GM18951 (cell line): ENCODE measurements around the gene ASB7.

Source experiments
- POLR2A ChIP-seq: IDR thresholded peaks from 4 replicates; pipeline ENCODE4 v1.6.1; 2011; ENCODE audit warnings: mild to moderate bottlenecking; ENCODE audit not compliant: insufficient read length, insufficient read depth; ENCODE audit errors: extremely low read depth
- in situ Hi-C: fragments of 300-500 bp; cut with MboI; formaldehyde crosslinking; loops from one replicate; pipeline ENCODE4 v1.12.0; 2022; ENCODE audit warnings: low sequenced_read_pairs, mixed read lengths, inconsistent platforms; ENCODE audit not compliant: unreplicated experiment

The ASB7 gene

DNA sequence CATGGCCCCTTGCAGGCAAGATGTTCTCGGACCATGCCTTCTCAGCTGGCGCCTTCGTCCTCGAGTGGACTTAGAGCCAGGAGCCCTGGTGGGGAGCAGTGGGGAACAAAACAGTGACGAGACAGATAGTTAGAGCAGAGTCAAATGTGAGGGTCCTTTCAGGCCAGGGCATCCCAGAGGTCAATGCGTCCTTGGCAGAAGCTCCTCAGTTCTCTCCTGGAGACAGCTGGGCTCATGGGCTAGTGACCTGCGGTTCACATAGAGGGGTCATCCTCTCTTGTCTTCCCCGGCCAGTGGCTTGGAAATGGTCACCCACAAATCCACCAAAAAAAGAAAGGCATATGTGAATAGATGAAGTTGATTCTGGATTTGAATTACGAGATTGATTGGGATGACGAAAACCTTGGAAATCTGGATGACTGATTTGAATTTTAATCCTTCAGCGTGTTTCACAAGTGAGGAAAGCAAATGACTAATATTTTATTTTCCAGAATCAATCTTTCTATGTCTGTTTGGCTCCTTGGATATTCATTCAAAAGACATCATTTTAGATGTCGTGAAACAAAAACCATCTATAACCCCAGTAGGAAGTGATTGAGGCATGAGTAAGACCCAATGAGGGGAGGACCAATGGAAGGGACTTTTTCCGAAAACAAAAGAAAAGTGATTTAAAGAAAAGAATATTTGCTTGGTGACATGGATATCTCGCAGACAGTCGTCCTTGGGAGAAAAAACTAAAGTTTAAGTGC is 84.5 kb downstream of the ASB7 start:
- TF ChIP-seq POLR2A, result no peak
- in situ Hi-C loops, result no loop called here

DNA sequence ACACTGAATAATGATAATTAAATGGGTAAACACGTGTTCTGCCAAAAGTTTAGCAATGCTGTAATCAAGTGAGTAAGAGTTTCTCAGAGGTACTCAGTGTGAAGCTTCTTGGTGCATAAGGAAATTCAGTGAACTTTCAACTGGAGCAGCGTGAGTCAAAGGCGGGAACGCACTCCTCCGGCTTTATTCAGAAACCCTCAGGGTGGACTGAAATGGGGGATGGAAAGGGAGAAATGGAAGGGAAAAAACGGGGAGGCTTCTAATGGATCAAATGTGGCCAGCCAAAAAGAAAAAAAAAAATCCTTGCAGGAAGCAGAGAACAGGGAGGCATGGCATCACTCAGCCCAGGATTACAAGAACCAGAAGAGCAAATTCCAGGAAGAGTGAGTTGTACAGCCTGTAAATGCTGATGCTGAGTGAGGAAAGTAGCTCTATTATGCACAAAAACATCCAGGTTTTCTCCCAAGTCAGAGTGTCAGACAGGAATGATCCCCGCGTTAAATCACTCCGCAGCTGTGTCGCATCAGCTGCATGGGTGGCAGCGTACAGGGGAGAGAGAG is 85.3 kb downstream of the ASB7 start:
- in situ Hi-C loops, result no loop called here

DNA sequence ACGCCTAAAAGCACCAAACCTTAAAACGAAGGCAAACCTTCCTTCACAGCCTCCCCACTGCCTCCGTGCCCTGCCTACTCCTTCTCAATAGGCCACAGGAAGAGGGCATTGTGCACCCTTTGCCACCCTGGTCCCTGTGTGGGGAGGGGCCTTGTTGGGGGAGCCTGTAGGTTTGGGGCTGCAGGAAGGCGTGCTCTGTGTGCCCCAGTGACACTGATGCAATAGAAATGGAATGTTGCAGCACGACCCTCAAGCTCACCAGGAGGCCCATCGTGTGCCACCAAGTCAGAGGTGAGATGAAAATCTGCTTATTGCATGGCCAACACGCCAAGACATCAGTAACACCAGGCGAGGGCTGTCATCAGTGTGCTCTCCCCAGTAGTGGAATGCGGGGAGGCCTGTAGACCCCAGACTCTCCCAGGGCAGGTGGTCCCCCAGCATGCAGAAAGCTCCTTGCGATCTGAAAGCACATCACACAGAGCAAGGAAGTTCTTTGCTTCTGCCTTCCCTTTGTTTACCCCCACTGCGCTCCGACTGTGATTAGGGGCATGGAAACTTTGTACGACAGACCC is 86.2 kb downstream of the ASB7 start:
- TF ChIP-seq POLR2A, result no peak
- in situ Hi-C loops, result no loop called here

More for the DNA sequence above, 85.3 kb downstream of the ASB7 start:
- no peak for TF ChIP-seq POLR2A

DNA sequence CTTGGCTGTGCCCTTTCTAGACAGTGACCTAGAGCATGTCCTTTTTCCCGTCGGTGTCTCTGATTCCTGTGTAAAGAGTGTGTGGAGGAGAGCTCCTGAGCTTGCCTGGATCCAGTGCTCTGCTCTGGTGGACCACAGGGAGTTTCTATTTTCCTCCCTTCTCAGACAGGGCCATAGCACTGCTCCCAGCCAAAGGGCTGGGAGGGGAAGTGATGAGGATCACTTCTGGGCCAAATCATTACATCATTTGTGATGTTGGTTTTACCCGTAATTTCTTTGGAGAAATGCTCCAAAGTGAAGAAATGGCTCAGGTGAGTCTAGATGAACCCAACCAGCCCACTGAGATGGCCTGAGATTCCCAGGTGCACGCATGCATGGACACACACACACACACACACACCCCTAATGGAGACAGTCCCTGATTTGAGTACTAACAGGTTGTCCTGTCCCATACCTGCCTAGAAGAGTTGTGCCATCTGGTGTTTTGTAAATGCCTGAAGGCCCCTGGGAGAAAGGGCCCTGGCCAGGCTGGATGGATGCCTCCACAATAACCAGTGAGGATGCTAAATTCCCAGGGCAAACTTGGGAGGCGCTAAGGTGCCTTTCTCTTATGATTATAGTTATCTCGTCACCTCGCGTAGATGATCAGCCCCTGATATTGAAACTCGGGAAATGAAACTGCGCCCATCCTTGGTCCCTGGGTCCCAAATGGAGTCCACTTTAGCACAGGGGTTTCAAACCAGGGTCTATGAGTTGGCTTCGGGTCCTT is 86.9 kb downstream of the ASB7 start:
- in situ Hi-C loops, result no loop called here
- no peak for TF ChIP-seq POLR2A

DNA sequence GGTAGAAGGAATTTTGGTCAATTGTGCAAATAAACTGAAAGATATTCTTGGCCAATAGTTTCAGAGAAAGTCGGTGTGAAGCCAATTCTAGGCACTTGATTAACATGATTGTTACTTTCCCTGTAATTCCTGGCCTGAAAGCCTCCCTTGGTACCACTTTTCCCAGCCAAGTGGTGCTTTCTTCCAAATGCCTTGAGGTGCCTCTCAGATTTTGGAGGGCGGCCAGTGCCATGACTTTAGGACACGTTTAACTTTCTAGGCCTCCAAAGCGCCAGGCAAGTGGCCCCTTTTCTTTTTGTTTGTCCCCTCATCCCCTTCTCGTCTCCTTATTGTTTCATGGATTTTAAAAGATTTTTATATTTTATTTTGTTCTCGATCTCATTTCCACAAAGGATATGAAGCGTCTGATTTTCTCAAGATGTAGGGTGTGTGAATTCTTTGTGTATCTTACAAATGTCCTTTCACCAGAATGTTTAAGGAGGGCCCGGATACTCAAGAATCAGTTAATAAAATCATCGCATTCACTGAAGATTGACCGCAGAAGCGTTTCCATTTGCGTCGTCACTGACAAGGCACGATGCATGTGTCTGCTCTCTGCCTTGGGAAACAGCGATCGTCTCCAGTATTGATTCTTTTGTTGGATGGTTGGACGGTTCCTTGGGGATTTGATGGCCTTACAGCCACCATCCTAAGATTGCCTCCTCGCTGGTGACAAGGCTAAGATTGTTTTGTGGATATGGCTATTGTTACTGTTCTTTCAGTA is 87.8 kb downstream of the ASB7 start:
- TF ChIP-seq POLR2A, result no peak
- in situ Hi-C loops, result no loop called here

DNA sequence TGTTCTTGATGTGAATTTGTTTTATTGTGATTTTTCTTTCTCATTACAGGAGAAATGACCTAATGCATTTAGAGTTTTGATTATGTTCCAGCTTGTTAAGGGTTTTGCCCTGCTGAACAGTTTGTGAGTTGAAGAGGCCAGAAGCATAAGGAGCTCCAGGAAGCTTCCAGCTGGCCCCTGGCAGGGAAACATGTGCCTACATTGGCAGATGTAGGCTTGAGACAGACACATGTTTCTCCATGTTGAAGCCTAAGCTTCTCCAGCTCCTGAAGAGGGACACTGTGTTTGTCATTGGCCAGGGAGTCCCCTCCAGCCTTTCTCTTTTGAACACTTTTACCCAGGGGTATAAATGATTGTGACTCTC is 88.4 kb downstream of the ASB7 start:
- no peak for TF ChIP-seq POLR2A
- in situ Hi-C loops, result no loop called here

DNA sequence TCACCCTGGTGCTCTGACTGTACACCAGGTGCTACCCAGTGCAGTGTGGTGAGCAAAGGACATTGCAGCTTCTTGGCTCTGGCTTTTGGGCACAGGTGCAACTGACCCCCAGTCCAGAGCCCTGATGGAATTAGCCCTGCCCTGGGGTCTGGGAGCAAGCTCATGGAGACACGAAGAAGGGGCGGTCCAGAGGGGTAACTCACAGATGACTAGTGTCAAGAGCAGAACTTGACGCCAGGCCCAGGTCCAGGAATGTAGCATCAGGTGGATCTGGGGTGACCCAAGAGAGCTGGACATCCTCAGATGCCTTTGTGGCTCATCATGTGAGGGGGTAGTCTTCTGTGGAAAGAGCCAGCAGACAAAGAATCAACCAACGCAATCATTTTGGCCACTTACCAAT is 88.9 kb downstream of the ASB7 start:
- in situ Hi-C loops, result no loop called here
- no peak for TF ChIP-seq POLR2A

DNA sequence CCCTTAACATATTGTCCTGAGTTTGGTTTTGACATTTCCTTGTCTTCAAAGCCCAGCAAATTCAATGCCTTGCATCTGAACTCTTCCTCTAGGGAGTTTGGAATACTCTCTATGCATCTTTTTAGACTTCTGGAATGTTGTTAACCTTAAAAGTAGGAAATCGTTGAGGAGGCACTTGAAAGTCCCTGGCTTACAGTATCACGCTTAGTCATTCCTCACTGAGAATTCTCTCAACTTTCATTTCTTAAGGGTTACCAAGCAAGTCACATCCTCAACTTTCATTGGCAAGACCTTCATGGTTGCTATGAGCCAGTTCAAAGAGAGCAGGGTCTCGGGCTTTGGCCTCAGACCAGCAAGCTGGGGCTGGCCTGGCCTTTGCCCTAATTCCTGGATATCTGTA is 89.9 kb downstream of the ASB7 start:
- in situ Hi-C loops, result no loop called here
- no peak for TF ChIP-seq POLR2A

DNA sequence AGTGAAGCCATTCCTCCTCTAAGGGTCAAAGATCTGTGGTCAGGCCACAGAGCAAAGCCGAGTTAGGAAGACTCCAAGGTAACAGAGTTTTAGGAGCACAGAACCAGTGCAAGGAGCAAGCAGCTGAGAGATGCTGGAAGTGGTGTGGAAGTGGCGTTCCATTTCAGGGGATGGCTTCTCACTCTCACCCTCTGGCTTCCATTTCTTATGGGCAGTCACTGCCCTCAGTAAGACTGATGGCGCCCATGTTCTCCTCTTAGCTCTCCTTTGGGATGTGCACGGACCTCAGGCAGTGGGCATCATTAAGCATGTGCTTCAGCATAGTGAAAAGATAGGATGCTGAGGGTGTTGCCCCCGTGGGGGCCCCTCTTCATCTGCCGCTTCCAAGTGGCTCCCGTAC is 90.3 kb downstream of the ASB7 start:
- in situ Hi-C loops, result no loop called here

DNA sequence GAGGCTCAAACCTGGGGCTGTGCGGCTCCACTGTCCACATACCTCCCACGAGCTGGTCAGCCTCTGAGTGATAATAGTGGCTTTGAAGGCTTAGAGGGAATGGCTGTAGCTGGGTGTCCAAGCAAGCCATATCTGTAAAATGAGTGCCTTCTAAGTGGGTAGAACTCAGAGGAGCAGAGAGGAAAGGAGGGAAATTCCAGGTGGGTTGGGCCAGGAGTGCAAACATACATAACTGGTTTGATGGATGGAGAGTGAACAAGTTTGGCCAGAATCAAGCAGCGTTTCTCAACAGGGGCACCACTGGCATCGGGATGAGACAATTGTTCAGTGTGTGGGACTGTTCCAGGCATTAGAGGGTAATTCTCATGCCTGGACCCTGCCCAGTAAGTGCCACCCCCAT is 91.1 kb downstream of the ASB7 start:
- no peak for TF ChIP-seq POLR2A
- in situ Hi-C loops, result no loop called here

More for the DNA sequence above, 90.3 kb downstream of the ASB7 start:
- no peak for TF ChIP-seq POLR2A

DNA sequence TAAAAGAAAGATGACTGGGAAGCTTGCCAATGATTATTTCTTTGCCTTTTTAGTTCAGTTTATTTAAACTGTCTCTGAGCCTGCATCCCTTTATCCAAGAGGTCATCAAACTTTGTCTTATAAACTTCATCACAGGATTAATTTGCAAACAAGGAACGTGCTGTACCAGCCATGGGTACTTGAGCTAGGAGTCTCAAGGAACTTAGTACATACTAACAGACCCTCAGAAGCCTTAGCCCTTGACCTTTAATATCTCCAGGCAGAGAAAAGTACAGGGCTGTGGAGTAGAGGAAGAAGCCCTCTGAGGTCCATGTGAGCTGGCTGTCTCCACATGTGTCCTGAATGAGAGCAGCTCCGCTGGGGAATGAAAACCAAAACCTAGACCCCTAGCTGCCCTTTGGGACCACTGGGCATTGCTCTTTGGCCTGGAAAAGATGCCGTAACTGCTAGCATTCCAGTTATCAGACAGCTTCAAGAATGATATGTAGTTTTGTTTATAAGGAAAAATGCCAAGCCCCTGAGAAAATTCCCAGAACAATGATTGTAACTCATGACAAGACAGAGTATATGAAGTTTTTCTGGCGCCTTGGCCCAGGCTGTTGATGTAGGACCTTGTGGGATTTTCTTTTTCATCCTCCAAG is 92.1 kb downstream of the ASB7 start:
- TF ChIP-seq POLR2A, result no peak
- in situ Hi-C loops, result no loop called here

DNA sequence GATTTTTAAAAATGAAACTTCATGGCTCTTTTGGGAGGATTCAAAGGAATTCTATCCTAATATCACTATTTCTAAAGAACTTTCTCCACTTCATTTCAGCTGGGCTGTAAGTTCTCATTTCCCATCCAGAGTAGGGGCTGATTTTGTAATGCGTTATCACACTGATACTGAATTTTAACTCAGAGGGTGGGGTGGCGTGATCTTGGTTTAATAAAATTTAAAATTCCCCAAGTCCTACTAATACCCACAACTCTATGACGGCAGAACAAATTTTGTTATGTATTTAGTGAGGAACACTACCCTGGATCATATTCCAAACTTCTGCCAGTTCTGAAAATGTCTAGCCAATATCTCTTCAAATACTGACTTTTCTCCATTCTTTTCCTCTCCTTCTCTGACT is 92.7 kb downstream of the ASB7 start:
- in situ Hi-C loops, result no loop called here
- no peak for TF ChIP-seq POLR2A
